ENCODE measurements around the gene CDK9. TPM values are rescaled to one million over a fixed set of nuclear protein-coding genes. Genes with fewer than 3 reads are reported as not detected.

Gene CDK9
- total and polyA plus RNA-seq, 10 of the 15 experiments (the other 5 are each of a cell fraction or from before 2014, with no cell fraction given), result 7.3 to 92.6 (median 51.6) TPM

DNA sequence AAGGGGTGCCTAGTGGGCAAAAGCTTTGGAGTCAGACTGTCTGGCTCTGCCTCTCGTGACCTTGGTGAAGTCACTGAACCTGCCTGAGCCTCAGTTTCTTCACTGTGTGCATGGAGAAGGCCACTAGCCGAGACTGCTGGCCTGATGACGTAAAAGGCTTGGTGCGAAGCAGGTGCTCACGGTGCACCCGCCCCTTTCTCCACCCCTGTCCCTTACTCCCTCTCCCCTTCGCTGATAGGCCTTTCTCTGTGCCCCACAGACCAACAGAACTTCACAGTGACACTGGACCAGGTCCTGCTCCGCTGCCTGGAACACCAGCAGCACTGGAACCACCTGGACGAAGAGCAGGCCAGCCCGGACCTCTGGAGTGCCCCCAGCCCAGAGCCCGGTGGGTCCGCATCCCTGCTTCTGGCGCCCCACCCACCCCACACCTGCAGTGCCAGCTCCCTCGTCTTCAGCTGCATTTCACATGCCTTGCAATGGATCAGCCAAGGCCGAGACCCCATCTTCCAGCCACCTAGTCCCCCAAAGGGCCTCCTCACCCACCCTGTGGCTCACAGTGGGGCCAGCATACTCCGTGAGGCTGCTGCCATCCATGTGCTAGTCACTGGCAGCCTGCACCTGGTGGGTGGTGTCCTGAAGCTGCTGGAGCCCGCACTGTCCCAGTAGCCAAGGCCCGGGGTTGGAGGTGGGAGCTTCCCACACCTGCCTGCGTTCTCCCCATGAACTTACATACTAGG, 27.3 kb downstream of the CDK9 start:
- Histone ChIP-seq H3K36me3 (ENCODE audit: control insufficient read depth in 2 of 2, insufficient read depth in 2 of 2, low read length in 1 of 2) (peaks cover 3 to 28% of the 10 kb centered on the region in 2 experiments; a peak in 3 of 4 replicates), H3K27me3 (replicated peaks in 1 of 2; ENCODE audit: control insufficient read depth in 2 of 2, insufficient read depth in 2 of 2, low read length in 1 of 2) (no peaks in the 10 kb centered on the region), H3K4me2 (ENCODE audit: control insufficient read depth, insufficient read depth) (no peak overlapping the region), H3K4me1 (ENCODE audit: control insufficient read depth, insufficient read depth, low read length) (no peaks in the 10 kb centered on the region), H2AFZ (ENCODE audit: control insufficient read depth, low read depth, low read length) (no peak overlapping the region), H3K79me2 (ENCODE audit: control insufficient read depth, insufficient read depth, low read length) (no peaks in the 10 kb centered on the region), H3K27ac (ENCODE audit: control insufficient read depth, insufficient read depth) (no peak overlapping the region), H4K20me1 (ENCODE audit: control insufficient read depth, insufficient read depth) (no peaks in the 10 kb centered on the region; the same call in 1 of the 2 replicates), H3K4me3 (no peak overlapping the region), H3K9me3 (replicated peaks; ENCODE audit: control insufficient read depth, insufficient read depth, low read length) (no peaks in the 10 kb centered on the region), H3K9ac (ENCODE audit: control insufficient read depth, insufficient read depth, low read length) (no peak overlapping the region)
- ChIA-PET CTCF (no interaction called here), RAD21 (ENCODE audit: unreplicated experiment) (no interaction called here), POLR2A (no interaction called here), SMC1A (ENCODE audit: uncharacterized antibody, unreplicated experiment) (no interaction called here)
- intact Hi-C loops (cut with micrococcal nuclease; ENCODE audit: unreplicated experiment) (no loop called here), in situ Hi-C loops (cut with MboI) (no loop called here)
- WGBS (ENCODE audit: insufficient coverage, insufficient replicate concordance, low lambda C conversion rate, missing lambda C conversion rate), result 94% methylated on average over 19 of the region's 19 CpGs
- ATAC-seq (no peak), FAIRE-seq (no peak), DNase-seq (ENCODE audit: low read depth, low spot score) (no peak)
- no TSS peak for BruUV-seq (replicated peaks)
- TF ChIP-seq, protein P1, sequence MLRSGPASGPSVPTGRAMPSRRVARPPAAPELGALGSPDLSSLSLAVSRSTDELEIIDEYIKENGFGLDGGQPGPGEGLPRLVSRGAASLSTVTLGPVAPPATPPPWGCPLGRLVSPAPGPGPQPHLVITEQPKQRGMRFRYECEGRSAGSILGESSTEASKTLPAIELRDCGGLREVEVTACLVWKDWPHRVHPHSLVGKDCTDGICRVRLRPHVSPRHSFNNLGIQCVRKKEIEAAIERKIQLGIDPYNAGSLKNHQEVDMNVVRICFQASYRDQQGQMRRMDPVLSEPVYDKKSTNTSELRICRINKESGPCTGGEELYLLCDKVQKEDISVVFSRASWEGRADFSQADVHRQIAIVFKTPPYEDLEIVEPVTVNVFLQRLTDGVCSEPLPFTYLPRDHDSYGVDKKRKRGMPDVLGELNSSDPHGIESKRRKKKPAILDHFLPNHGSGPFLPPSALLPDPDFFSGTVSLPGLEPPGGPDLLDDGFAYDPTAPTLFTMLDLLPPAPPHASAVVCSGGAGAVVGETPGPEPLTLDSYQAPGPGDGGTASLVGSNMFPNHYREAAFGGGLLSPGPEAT (IDR thresholded peaks at IDR 0.05; ENCODE audit: low read depth), result no peak
- peak; percentile 51; the same call in 1 of the 2 replicates for TF ChIP-seq POLR2A (IDR thresholded peaks at IDR 0.05; ENCODE audit: low read depth, low read length)
- TF ChIP-seq RUNX3 (IDR thresholded peaks at IDR 0.05; ENCODE audit: low read length), result no peak

DNA sequence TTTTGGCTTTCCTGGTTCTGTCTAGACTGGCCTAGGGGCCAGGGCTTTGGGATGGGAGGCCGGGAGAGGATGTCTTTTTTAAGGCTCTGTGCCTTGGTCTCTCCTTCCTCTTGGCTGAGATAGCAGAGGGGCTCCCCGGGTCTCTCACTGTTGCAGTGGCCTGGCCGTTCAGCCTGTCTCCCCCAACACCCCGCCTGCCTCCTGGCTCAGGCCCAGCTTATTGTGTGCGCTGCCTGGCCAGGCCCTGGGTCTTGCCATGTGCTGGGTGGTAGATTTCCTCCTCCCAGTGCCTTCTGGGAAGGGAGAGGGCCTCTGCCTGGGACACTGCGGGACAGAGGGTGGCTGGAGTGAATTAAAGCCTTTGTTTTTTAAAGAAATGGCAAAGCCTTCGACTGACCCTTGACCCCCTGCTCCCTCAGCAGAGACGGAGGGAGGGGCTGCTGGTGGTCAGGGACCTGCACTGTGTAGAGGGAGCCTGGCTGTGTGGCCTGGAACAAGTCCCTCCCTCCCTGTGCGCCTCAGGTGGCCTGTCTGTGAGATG, 27.9 kb downstream of the CDK9 start:
- no peaks in the 10 kb centered on the region for H3K4me1 ChIP-seq (ENCODE audit: control insufficient read depth, insufficient read depth, low read length)
- CTCF ChIA-PET, result interaction anchor here (0.6 kb wide), 1 partner anchor 40 kb away, joined by 3 read pairs; no protein-coding TSS in a partner anchor
- SMC1A ChIA-PET (ENCODE audit: uncharacterized antibody, unreplicated experiment), result no interaction called here
- H3K27ac ChIP-seq (ENCODE audit: control insufficient read depth, insufficient read depth), result no peak overlapping the region
- no peak overlapping the region for H3K4me3 ChIP-seq
- TF ChIP-seq ZNF24 (IDR thresholded peaks at IDR 0.05) (no peak), SREBF1 (IDR thresholded peaks at IDR 0.05; ENCODE audit: low read length) (no peak)
- H3K79me2 ChIP-seq (ENCODE audit: control insufficient read depth, insufficient read depth, low read length), result no peaks in the 10 kb centered on the region
- POLR2A ChIA-PET, result no interaction called here
- RAD21 ChIA-PET (ENCODE audit: unreplicated experiment), result no interaction called here
- peaks cover 3 to 23% of the 10 kb centered on the region in 2 experiments; a peak in 3 of 4 replicates for H3K36me3 ChIP-seq (ENCODE audit: control insufficient read depth in 2 of 2, insufficient read depth in 2 of 2, low read length in 1 of 2)
- H3K4me2 ChIP-seq (ENCODE audit: control insufficient read depth, insufficient read depth), result no peak overlapping the region
- no peaks in the 10 kb centered on the region; the same call in 1 of the 2 replicates for H4K20me1 ChIP-seq (ENCODE audit: control insufficient read depth, insufficient read depth)
- no peaks in the 10 kb centered on the region for H3K9me3 ChIP-seq (replicated peaks; ENCODE audit: control insufficient read depth, insufficient read depth, low read length)
- WGBS (ENCODE audit: insufficient coverage, insufficient replicate concordance, low lambda C conversion rate, missing lambda C conversion rate), result 86% methylated on average over 9 of the region's 9 CpGs
- H3K9ac ChIP-seq (ENCODE audit: control insufficient read depth, insufficient read depth, low read length), result no peak overlapping the region
- in situ Hi-C loops (cut with MboI) (no loop called here), intact Hi-C loops (cut with micrococcal nuclease; ENCODE audit: unreplicated experiment) (no loop called here)
- DNase-seq (ENCODE audit: low read depth, low spot score) (no peak), ATAC-seq (no peak), FAIRE-seq (no peak)
- no TSS peak for BruUV-seq (replicated peaks)
- no peaks in the 10 kb centered on the region for H3K27me3 ChIP-seq (replicated peaks in 1 of 2; ENCODE audit: control insufficient read depth in 2 of 2, insufficient read depth in 2 of 2, low read length in 1 of 2)
- H2AFZ ChIP-seq (ENCODE audit: control insufficient read depth, low read depth, low read length), result no peak overlapping the region
